CD4-positive, alpha-beta T cell (primary cell): ENCODE measurements around the gene NEB. TPM values are rescaled to one million over a fixed set of nuclear protein-coding genes. Genes with fewer than 3 reads are reported as not detected.

ENCODE experiments used
- ATAC-seq: fragments of 200-7000 bp; cut with Tn5 transposase; one replicate; pipeline ENCODE4 v1.10.0; 2022; ENCODE audit warnings: mild to moderate bottlenecking; ENCODE audit not compliant: poor library complexity
- CTCF ChIA-PET: fragments of 350-600 bp; sonication (Branson Sonifier 250); formaldehyde crosslinking; loops from one replicate; lab custom pipeline; 2021; ENCODE audit warnings: antibody characterized with exemption, inconsistent platforms; lab: Charles Lee
- POLR2A ChIA-PET: fragments of 350-600 bp; sonication (Branson Sonifier 250); formaldehyde crosslinking; loops from one replicate; lab custom pipeline; 2021; ENCODE audit warnings: antibody characterized with exemption, inconsistent platforms; lab: Charles Lee
- DNase-seq, 14 experiments: peaks; one replicate each; pipeline ENCODE4 v3.0.0-alpha.2; 2013 to 2020; ENCODE audit warnings: mixed read lengths in 2 of 14
- H3K27ac ChIP-seq, 2 donors: one replicate each; pipeline versions ENCODE4 v1.5.1 to v1.7.0; 2013; ENCODE audit warnings: low read length in 2 of 2, low read depth in 1 of 2, mild to moderate bottlenecking in 1 of 2
- H3K27me3 ChIP-seq, 2 experiments: 1 replicate in 1 of 2; 2 replicates in 1 of 2; pipeline versions ENCODE4 v1.6.1 to v1.7.0; 2013; ENCODE audit warnings: low read length in 2 of 2, control low read depth in 1 of 2, mild to moderate bottlenecking in 1 of 2, moderate library complexity in 1 of 2; ENCODE audit not compliant: insufficient read depth in 2 of 2, control insufficient read depth in 1 of 2
- H3K36me3 ChIP-seq: one replicate; pipeline ENCODE4 v1.6.1; 2013; ENCODE audit warnings: low read length, control low read depth; ENCODE audit not compliant: insufficient read depth
- H3K4me1 ChIP-seq: one replicate; pipeline ENCODE4 v1.6.1; 2013; ENCODE audit warnings: low read length, control low read depth; ENCODE audit not compliant: insufficient read depth
- H3K4me3 ChIP-seq: one replicate; pipeline ENCODE4 v1.5.1; 2013; ENCODE audit warnings: mild to moderate bottlenecking, low read length, moderate library complexity
- H3K9me3 ChIP-seq, 2 experiments: 1 replicate in 1 of 2; 2 replicates in 1 of 2; pipeline versions ENCODE4 v1.6.1 to v1.7.0; 2013; ENCODE audit warnings: low read length in 2 of 2, mild to moderate bottlenecking in 2 of 2, control low read depth in 1 of 2, moderate library complexity in 1 of 2; ENCODE audit not compliant: control insufficient read depth in 1 of 2, insufficient read depth in 1 of 2
- H3K27ac Mint-ChIP-seq: one replicate; pipeline ENCODE4 v1.8.0; 2020; ENCODE audit warnings: mixed read lengths
- H3K27me3 Mint-ChIP-seq: one replicate; pipeline ENCODE4 v1.8.0; 2021; ENCODE audit warnings: mixed read lengths
- H3K36me3 Mint-ChIP-seq: one replicate; pipeline ENCODE4 v1.8.0; 2021; ENCODE audit warnings: low read depth, mixed read lengths
- H3K4me1 Mint-ChIP-seq: one replicate; pipeline ENCODE4 v1.8.0; 2021; ENCODE audit warnings: low read depth, mixed read lengths
- H3K4me3 Mint-ChIP-seq: one replicate; pipeline ENCODE4 v1.8.0; 2020; ENCODE audit warnings: mild to moderate bottlenecking, mixed read lengths
- H3K9me3 Mint-ChIP-seq: one replicate; pipeline ENCODE4 v1.8.0; 2020; ENCODE audit warnings: mixed read lengths
- CTCF ChIP-seq: fragments of 200-600 bp; IDR thresholded peaks from one replicate; pipeline ENCODE4 v1.8.0; 2022; ENCODE audit warnings: antibody characterized with exemption, mild to moderate bottlenecking
- intact Hi-C, 2 experiments: fragments of 100-400 bp; cut with DNase I in 1 of 2; cut with micrococcal nuclease in 1 of 2; formaldehyde crosslinking; loops; one replicate each; pipeline versions ENCODE4 v1.15.1 to v1.9.0; 2023 to 2025; cut with DNase I, micrococcal nuclease
- total RNA-seq, 174 experiments: library from RNA in 2 of 174; stranded (reverse) in 2 of 174; gene quantifications; one replicate each; pipeline ENCODE4 v1.2.3 and lab custom pipeline; 2021 to 2026

The NEB gene
- total RNA-seq, 2 experiments from 2014 or later: 1.2 to 1.8 TPM

DNA sequence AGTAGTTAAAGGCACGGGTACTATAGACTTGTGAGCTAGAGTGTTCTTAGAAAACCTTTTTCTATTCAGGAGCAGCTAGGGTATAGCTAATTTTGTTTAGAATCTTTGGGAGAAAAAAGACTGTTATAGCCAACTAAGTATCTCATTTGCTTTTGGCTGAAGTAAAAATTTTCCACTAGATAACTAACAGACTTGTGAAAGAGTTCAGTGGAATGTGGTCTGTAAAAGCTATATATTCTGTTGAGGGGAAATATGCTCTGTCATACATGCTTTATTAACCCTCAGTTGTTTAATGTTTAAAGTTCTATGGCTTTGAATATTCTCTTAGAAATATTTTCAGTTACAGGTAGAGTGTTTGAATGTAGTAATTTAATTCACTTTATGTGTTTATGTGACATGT, 274.9 kb downstream of the NEB start:
- Histone ChIP-seq H3K4me3 (no peak overlapping the region), H3K27me3 (no peaks in the 10 kb centered on the region), H3K27ac (no peak overlapping the region), H3K9me3 (no peaks in the 10 kb centered on the region), H3K4me1 (no peaks in the 10 kb centered on the region), H3K36me3 (peaks cover 90% of the 10 kb centered on the region)
- H3K27me3 Mint-ChIP-seq: no peaks in the 10 kb centered on the region
- CTCF ChIA-PET: no interaction called here
- no peak for TF ChIP-seq CTCF
- intact Hi-C loops: no loop called here
- no peaks in the 10 kb centered on the region for H3K9me3 Mint-ChIP-seq
- H3K27ac Mint-ChIP-seq: no peak overlapping the region
- ATAC-seq (no peak), DNase-seq (no peak)
- peaks cover 94% of the 10 kb centered on the region for H3K36me3 Mint-ChIP-seq
- H3K4me3 Mint-ChIP-seq: no peak overlapping the region
- POLR2A ChIA-PET: no interaction called here
- H3K4me1 Mint-ChIP-seq: peaks cover 5% of the 10 kb centered on the region

DNA sequence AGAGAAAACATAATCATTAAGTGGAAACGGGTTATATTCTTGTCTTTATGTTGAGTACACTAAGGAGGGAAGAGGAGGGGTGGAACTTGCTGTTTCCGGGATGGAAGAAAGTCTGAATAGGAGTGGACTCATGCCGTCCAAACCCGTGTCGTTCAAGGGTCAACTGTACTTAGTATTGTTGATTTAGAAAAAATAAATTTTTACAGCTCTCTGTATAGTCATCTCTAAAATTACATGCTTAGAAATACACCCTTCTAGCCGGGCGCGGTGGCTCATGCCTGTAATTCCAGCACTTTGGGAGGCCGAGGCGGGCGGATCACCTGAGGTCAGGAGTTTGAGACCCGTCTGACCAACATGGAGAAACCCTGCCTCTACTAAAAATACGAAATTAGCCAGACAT, 295.1 kb downstream of the NEB start:
- H3K4me3 Mint-ChIP-seq: no peak overlapping the region
- DNase-seq (no peak), ATAC-seq (no peak)
- POLR2A ChIA-PET: no interaction called here
- no peak for TF ChIP-seq CTCF
- Histone ChIP-seq H3K27ac (no peak overlapping the region), H3K36me3 (peaks cover 79% of the 10 kb centered on the region), H3K27me3 (no peaks in the 10 kb centered on the region), H3K4me3 (no peak overlapping the region), H3K4me1 (peaks cover 4% of the 10 kb centered on the region), H3K9me3 (no peaks in the 10 kb centered on the region)
- CTCF ChIA-PET: no interaction called here
- no peaks in the 10 kb centered on the region for H3K27me3 Mint-ChIP-seq
- H3K36me3 Mint-ChIP-seq: peaks cover 91% of the 10 kb centered on the region
- no peaks in the 10 kb centered on the region for H3K9me3 Mint-ChIP-seq
- intact Hi-C loops: loop anchor here in 1 of 2 experiments (5.0 kb wide), 1 partner anchor 1842 kb away; no protein-coding TSS in a partner anchor
- peaks cover 8% of the 10 kb centered on the region for H3K4me1 Mint-ChIP-seq
- no peak overlapping the region for H3K27ac Mint-ChIP-seq

GRCh38 chr2:151438506-151438905, 295.8 kb downstream of the NEB start:
- no peak overlapping the region for H3K4me3 ChIP-seq
- H3K4me3 Mint-ChIP-seq: no peak overlapping the region
- DNase-seq (no peak), ATAC-seq (no peak)
- ChIA-PET CTCF (no interaction called here), POLR2A (no interaction called here)
- H3K27ac ChIP-seq: no peak overlapping the region
- no peaks in the 10 kb centered on the region for H3K9me3 Mint-ChIP-seq
- H3K36me3 Mint-ChIP-seq: peaks cover 91% of the 10 kb centered on the region
- H3K36me3 ChIP-seq: peaks cover 75% of the 10 kb centered on the region
- H3K4me1 Mint-ChIP-seq: peaks cover 8% of the 10 kb centered on the region
- intact Hi-C loops: loop anchor here in 1 of 2 experiments (5.0 kb wide), 1 partner anchor 1841 kb away; no protein-coding TSS in a partner anchor
- H3K27me3 Mint-ChIP-seq: no peaks in the 10 kb centered on the region
- no peaks in the 10 kb centered on the region for H3K9me3 ChIP-seq
- H3K27me3 ChIP-seq: no peaks in the 10 kb centered on the region
- no peak overlapping the region for H3K27ac Mint-ChIP-seq
- TF ChIP-seq CTCF: no peak
- H3K4me1 ChIP-seq: peaks cover 4% of the 10 kb centered on the region
